AG09319 (cell line): Measurements from ENCODE around the gene CCNI2.

Source experiments
- DNase-seq: peaks from one replicate; pipeline ENCODE4 v3.0.0-alpha.2; 2010; ENCODE audit warnings: low read depth; ENCODE audit errors: extremely low read depth
- CTCF ChIP-seq: IDR thresholded peaks from 2 replicates; pipeline ENCODE4 v1.5.1; 2011; ENCODE audit warnings: low read depth, mild to moderate bottlenecking, inconsistent platforms, low read length, moderate library complexity

The CCNI2 gene

DNA sequence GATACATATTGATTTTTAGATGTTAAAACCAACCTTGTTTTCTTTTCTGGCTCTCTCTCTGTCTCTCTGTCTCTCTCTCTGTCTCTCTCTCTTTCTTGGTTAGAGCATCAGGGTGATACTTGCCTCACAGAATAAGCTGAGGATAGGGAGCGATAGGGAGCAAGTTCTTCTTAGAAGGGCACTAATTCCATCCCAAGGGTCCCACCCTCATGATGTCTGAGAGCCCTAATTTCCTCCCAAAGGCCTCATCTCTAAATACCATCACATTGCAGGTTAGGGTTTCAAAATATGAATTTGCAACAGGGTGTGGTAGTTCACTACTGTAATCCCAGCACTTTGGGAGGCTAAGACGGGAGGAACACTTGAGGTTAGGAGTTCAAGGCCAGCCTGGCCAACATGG, 5.1 kb upstream of the CCNI2 start:
- DNase-seq = no peak
- no peak for TF ChIP-seq CTCF

DNA sequence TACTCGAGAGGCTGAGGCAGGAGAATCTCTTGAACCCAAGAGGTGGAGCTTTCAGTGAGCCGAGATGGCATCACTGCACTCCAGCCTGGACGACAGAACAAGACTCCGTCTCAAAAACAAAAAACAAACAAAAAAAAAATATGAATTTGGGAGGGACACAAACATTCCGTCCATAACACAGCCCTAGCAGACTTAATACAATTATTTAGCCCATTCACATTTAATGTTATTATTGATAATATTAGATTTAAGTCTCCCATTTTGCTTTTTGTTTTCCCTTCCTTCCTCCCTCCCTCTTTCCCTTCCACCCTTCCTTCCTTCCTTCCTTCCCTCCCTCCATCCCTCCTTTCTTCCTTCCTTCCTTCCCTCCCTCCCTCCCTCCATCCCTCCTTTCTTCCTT, 4.6 kb upstream of the CCNI2 start:
- TF ChIP-seq CTCF = no peak
- no peak for DNase-seq

- no peak for TF ChIP-seq CTCF
- no peak for DNase-seq
Measured at GRCh38 chr5:132744659-132745058, 2.6 kb upstream of the CCNI2 start.

DNA sequence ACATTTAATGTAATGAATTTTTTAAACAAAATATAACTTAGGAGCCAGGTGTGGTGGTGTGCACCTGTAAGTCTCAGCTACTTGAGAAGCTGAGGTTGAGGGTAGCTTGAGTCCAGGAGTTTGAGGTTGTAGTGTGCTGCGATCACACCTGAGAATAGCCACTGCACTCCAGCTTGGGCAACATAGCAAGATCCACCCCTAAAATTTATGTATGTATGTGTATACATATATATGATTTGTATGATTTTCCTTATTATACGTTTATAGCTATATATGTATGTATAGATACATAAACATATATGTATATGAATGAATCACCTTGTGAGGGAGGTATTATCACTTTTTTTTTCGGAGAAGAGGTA, 653 bp upstream of the CCNI2 start:
- TF ChIP-seq CTCF = no peak
- no peak for DNase-seq

DNA sequence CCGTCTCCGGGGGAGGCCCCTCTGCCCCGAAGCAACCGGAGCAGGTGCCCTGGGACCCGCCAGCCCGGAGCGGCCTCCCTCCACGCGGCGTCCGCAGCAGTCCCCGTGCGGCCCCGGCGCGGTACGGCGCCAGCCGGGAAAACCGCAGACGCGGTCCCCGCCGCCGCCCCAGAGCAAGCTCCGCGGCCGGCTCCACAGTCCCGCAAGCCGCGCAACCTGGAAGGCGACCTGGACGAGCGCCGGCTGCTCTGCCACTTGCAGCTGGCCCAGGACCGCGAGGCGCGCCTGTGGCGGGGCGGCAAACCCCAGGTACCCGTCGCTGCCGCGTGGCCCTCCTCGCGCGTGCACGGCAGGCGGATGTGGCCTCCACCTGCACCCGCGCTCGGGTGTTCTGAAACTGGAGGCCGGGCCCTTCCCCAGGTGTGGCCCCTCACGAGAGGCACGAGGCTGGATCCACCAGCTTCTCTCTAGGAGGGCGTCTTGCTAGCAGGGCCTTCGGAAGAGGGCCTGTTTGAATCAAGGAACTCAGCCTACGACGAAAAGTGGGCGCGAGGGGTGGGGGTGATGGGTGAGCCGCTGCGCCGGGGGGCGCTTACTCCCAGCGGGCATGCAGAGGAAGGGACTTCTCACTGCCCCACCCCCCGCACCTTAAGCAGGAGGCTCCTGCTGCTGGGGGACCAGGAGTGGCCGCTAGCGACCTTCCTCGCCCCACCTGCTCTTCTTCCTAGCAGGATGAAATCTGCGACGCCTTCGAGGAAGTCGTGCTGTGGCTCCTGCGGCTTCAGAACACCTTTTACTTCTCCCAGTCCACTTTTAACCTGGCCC, 602 bp downstream of the CCNI2 start:
- no peak for TF ChIP-seq CTCF
- no peak for DNase-seq

- no peak for DNase-seq
- TF ChIP-seq CTCF = no peak
Measured at GRCh38 chr5:132748522-132749000, 1.3 kb downstream of the CCNI2 start.

DNA sequence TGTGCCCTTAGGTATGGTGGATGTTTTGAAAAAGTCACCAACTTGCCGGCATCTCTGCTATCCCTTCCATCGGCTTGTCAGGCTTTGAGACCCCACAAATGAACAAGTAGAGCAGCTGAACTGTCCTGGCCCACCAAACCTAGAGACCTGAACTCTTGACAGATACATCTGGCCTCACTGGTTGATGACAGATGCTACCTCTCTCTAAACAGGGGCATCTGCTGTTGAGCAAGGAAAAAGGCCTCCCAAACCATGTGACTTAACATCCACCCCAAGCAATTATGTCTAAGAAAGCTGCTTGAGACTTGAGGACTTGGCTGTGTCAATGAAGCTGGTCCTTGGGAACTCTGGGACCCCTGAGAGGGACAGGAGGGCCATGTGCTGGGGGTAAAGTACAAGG, 2.3 kb downstream of the CCNI2 start:
- TF ChIP-seq CTCF = no peak
- no peak for DNase-seq
